ENCODE results near the gene DDX10. TPM values are rescaled to one million over a fixed set of nuclear protein-coding genes. Genes with fewer than 3 reads are reported as not detected.
"Not testable (repeated sequence)": the region's sequence is repeated elsewhere in the genome, so short reads cannot be mapped to it uniquely, and the experiment has no call there.

Gene DDX10
- total RNA-seq, 1 donor from 2014 or later, result 32.2 TPM

GRCh38 chr11:108635106-108635505 lies 29.8 kb upstream of the DDX10 start:
- Histone ChIP-seq H3K27me3 (ENCODE audit: insufficient read depth, low read length) (no peaks in the 10 kb centered on the region), H3K4me1 (ENCODE audit: insufficient read depth, low read length) (no peaks in the 10 kb centered on the region), H3K4me3 (ENCODE audit: insufficient read depth, low read depth, low read length) (no peak overlapping the region), H3K9me3 (ENCODE audit: insufficient read depth, low read depth, low read length) (no peaks in the 10 kb centered on the region), H3K36me3 (ENCODE audit: insufficient read depth, low read length) (no peaks in the 10 kb centered on the region), H3K27ac (ENCODE audit: low read depth, low read length) (no peak overlapping the region), H3K4me2 (ENCODE audit: low read length) (no peak overlapping the region), H3K9ac (ENCODE audit: low read length) (no peak overlapping the region), H4K20me1 (ENCODE audit: insufficient read depth, low read length) (no peaks in the 10 kb centered on the region), H2AFZ (ENCODE audit: low read depth, low read length) (no peak overlapping the region), H3K79me2 (ENCODE audit: insufficient read depth, low read length) (no peaks in the 10 kb centered on the region)
- H3K27me3 Mint-ChIP-seq (ENCODE audit: low read depth, unreplicated experiment), result no peaks in the 10 kb centered on the region
- H3K27ac Mint-ChIP-seq (ENCODE audit: unreplicated experiment), result peak overlapping the region; percentile 4
- TF ChIP-seq EZH2 (IDR thresholded peaks at IDR 0.05; ENCODE audit: insufficient read depth, low read length), result no peak
- TF ChIP-seq CTCF (IDR thresholded peaks at IDR 0.05; ENCODE audit: insufficient read depth, low read depth, low read length), result no peak
- FAIRE-seq (no peak), DNase-seq (ENCODE audit: low read depth) (peak; percentile 14)
- H3K36me3 Mint-ChIP-seq (ENCODE audit: low read depth, unreplicated experiment), result no peaks in the 10 kb centered on the region
- H3K9me3 Mint-ChIP-seq (ENCODE audit: unreplicated experiment), result no peaks in the 10 kb centered on the region
- peaks cover 12% of the 10 kb centered on the region for H3K4me1 Mint-ChIP-seq (ENCODE audit: low read depth, unreplicated experiment)
- H3K4me3 Mint-ChIP-seq (ENCODE audit: unreplicated experiment), result no peak overlapping the region

GRCh38 chr11:108636222-108636621 lies 28.6 kb upstream of the DDX10 start:
- no peak for DNase-seq (ENCODE audit: low read depth)
- H3K4me1 Mint-ChIP-seq (ENCODE audit: low read depth, unreplicated experiment), result peaks cover 12% of the 10 kb centered on the region
- H3K36me3 Mint-ChIP-seq (ENCODE audit: low read depth, unreplicated experiment), result no peaks in the 10 kb centered on the region
- Histone ChIP-seq H3K4me1 (ENCODE audit: insufficient read depth, low read length) (no peaks in the 10 kb centered on the region), H3K27me3 (ENCODE audit: insufficient read depth, low read length) (no peaks in the 10 kb centered on the region), H3K36me3 (ENCODE audit: insufficient read depth, low read length) (no peaks in the 10 kb centered on the region), H3K4me3 (ENCODE audit: insufficient read depth, low read depth, low read length) (no peak overlapping the region), H3K9me3 (ENCODE audit: insufficient read depth, low read depth, low read length) (no peaks in the 10 kb centered on the region), H3K4me2 (ENCODE audit: low read length) (no peak overlapping the region), H3K9ac (ENCODE audit: low read length) (no peak overlapping the region), H2AFZ (ENCODE audit: low read depth, low read length) (no peak overlapping the region), H3K79me2 (ENCODE audit: insufficient read depth, low read length) (no peaks in the 10 kb centered on the region), H4K20me1 (ENCODE audit: insufficient read depth, low read length) (no peaks in the 10 kb centered on the region), H3K27ac (ENCODE audit: low read depth, low read length) (no peak overlapping the region)
- H3K27me3 Mint-ChIP-seq (ENCODE audit: low read depth, unreplicated experiment), result no peaks in the 10 kb centered on the region
- no peak overlapping the region for H3K27ac Mint-ChIP-seq (ENCODE audit: unreplicated experiment)
- FAIRE-seq, result no peak
- no peaks in the 10 kb centered on the region for H3K9me3 Mint-ChIP-seq (ENCODE audit: unreplicated experiment)
- no peak overlapping the region for H3K4me3 Mint-ChIP-seq (ENCODE audit: unreplicated experiment)
- TF ChIP-seq CTCF (IDR thresholded peaks at IDR 0.05; ENCODE audit: insufficient read depth, low read depth, low read length), result no peak
- no peak for TF ChIP-seq EZH2 (IDR thresholded peaks at IDR 0.05; ENCODE audit: insufficient read depth, low read length)

GRCh38 chr11:108639146-108639545 lies 25.7 kb upstream of the DDX10 start:
- TF ChIP-seq CTCF (IDR thresholded peaks at IDR 0.05; ENCODE audit: insufficient read depth, low read depth, low read length) (no peak), EZH2 (IDR thresholded peaks at IDR 0.05; ENCODE audit: insufficient read depth, low read length) (no peak)
- Mint-ChIP-seq H3K27me3 (ENCODE audit: low read depth, unreplicated experiment) (no peaks in the 10 kb centered on the region), H3K4me3 (ENCODE audit: unreplicated experiment) (no peak overlapping the region), H3K36me3 (ENCODE audit: low read depth, unreplicated experiment) (no peaks in the 10 kb centered on the region), H3K9me3 (ENCODE audit: unreplicated experiment) (no peaks in the 10 kb centered on the region), H3K27ac (ENCODE audit: unreplicated experiment) (no peak overlapping the region), H3K4me1 (ENCODE audit: low read depth, unreplicated experiment) (peaks cover 8% of the 10 kb centered on the region)
- Histone ChIP-seq H3K79me2 (ENCODE audit: insufficient read depth, low read length) (no peaks in the 10 kb centered on the region), H3K9ac (ENCODE audit: low read length) (no peak overlapping the region), H3K27ac (ENCODE audit: low read depth, low read length) (no peak overlapping the region), H3K36me3 (ENCODE audit: insufficient read depth, low read length) (no peaks in the 10 kb centered on the region), H3K4me2 (ENCODE audit: low read length) (no peak overlapping the region), H2AFZ (ENCODE audit: low read depth, low read length) (no peak overlapping the region), H3K4me3 (ENCODE audit: insufficient read depth, low read depth, low read length) (no peak overlapping the region), H3K27me3 (ENCODE audit: insufficient read depth, low read length) (no peaks in the 10 kb centered on the region), H4K20me1 (ENCODE audit: insufficient read depth, low read length) (no peaks in the 10 kb centered on the region), H3K4me1 (ENCODE audit: insufficient read depth, low read length) (no peaks in the 10 kb centered on the region), H3K9me3 (ENCODE audit: insufficient read depth, low read depth, low read length) (no peaks in the 10 kb centered on the region)
- no peak for DNase-seq (ENCODE audit: low read depth)
- no peak for FAIRE-seq

- not testable (repeated sequence) for H2AFZ ChIP-seq (ENCODE audit: low read depth, low read length); H3K4me1 Mint-ChIP-seq (ENCODE audit: low read depth, unreplicated experiment); H3K9me3 ChIP-seq (ENCODE audit: insufficient read depth, low read depth, low read length); H3K27me3 Mint-ChIP-seq (ENCODE audit: low read depth, unreplicated experiment); H3K27ac ChIP-seq (ENCODE audit: low read depth, low read length); H3K4me3 ChIP-seq (ENCODE audit: insufficient read depth, low read depth, low read length); H3K9ac ChIP-seq (ENCODE audit: low read length); H3K36me3 Mint-ChIP-seq (ENCODE audit: low read depth, unreplicated experiment); H3K4me1 ChIP-seq (ENCODE audit: insufficient read depth, low read length); H3K4me2 ChIP-seq (ENCODE audit: low read length); H4K20me1 ChIP-seq (ENCODE audit: insufficient read depth, low read length); FAIRE-seq; H3K27me3 ChIP-seq (ENCODE audit: insufficient read depth, low read length); H3K9me3 Mint-ChIP-seq (ENCODE audit: unreplicated experiment); H3K79me2 ChIP-seq (ENCODE audit: insufficient read depth, low read length); H3K27ac Mint-ChIP-seq (ENCODE audit: unreplicated experiment); H3K4me3 Mint-ChIP-seq (ENCODE audit: unreplicated experiment); DNase-seq (ENCODE audit: low read depth); H3K36me3 ChIP-seq (ENCODE audit: insufficient read depth, low read length)
These were observed 23.1 kb upstream of the DDX10 start for GRCh38 chr11:108641752-108642151.
